ENCODE data around the gene ACTN1. TPM values are rescaled to one million over a fixed set of nuclear protein-coding genes. Genes with fewer than 3 reads are reported as not detected.

ACTN1 gene
- polyA plus RNA-seq, 1 of the 3 experiments (the other 2 are of a cell fraction), result 319 TPM

DNA sequence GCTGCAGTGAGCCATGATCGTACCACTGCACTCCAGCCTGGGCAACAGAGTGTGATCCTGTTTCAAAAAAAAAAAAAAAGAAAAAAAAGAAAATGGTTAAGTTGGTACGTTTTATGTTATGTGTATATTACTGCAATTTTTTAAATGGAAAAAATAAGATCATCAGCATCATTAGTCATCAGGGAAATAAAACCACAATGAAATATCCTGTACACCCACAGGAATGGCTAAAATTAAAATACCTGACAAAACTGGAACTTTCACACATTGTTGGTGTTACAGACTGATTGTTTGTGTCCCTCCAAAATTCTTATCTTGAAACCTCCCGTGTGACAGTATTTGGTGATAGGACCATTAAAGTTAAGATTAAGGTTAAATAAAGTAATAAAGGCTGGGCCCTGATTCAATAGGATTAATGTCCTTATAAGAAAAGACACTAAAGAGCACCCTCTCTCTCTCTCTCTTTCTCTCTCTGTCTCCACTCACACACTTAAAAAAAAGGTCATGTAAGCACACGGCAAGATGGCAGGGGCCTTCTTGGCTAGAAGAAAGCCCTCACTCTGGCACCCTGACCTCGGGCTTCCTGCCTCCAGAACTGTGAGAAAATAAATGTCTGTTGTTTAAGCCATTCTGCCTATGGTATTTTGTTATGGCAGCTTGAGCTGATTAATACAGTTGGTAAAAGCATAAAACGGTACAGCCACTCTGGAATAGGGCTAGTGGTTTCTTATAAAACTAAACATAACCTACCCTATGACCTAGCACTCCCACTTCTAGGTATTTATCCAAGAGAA is 137.9 kb downstream of the ACTN1 start:
- H3K4me1 ChIP-seq (ENCODE audit: control insufficient read depth in 1 of 2, insufficient read depth in 2 of 2, low read depth in 1 of 2, low read length in 1 of 2), result peaks cover 0 to 4% of the 10 kb centered on the region in 2 experiments; a peak in 2 of 4 replicates
- H3K27ac ChIP-seq (ENCODE audit: low read depth in 2 of 2, low read length in 1 of 2), result peak overlapping the region in 1 of 2 experiments; percentile 72; a peak in 2 of 4 replicates
- no peaks in the 10 kb centered on the region for H3K27me3 ChIP-seq (ENCODE audit: insufficient read depth)
- peak overlapping the region; percentile 37; the same call in 1 of the 2 replicates for H2AFZ ChIP-seq (ENCODE audit: low read depth)
- H3K36me3 ChIP-seq (replicated peaks in 1 of 2; ENCODE audit: control insufficient read depth in 1 of 2, insufficient read depth in 2 of 2, low read length in 1 of 2), result peaks cover 0 to 42% of the 10 kb centered on the region in 2 experiments
- H3K4me2 ChIP-seq, result no peak overlapping the region
- no peaks in the 10 kb centered on the region for H3K79me2 ChIP-seq (ENCODE audit: insufficient read depth)
- peaks cover 3% of the 10 kb centered on the region; the same call in 1 of the 2 replicates for H3K9me3 ChIP-seq
- POLR2A ChIA-PET, result no interaction called here
- TF ChIP-seq RCOR1 (IDR thresholded peaks at IDR 0.05; ENCODE audit: low read length), result no peak
- TF ChIP-seq ELF1 (IDR thresholded peaks at IDR 0.05), result no peak
- TF ChIP-seq, protein P1, sequence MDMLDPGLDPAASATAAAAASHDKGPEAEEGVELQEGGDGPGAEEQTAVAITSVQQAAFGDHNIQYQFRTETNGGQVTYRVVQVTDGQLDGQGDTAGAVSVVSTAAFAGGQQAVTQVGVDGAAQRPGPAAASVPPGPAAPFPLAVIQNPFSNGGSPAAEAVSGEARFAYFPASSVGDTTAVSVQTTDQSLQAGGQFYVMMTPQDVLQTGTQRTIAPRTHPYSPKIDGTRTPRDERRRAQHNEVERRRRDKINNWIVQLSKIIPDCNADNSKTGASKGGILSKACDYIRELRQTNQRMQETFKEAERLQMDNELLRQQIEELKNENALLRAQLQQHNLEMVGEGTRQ (IDR thresholded peaks at IDR 0.05; ENCODE audit: borderline replicate concordance, low read depth, low read length), result no peak
- TF ChIP-seq CHD2 (IDR thresholded peaks at IDR 0.05; ENCODE audit: low read length, partially characterized antibody), result no peak
- no peak for TF ChIP-seq TCF12 (IDR thresholded peaks at IDR 0.05)
- TF ChIP-seq TAF1 (IDR thresholded peaks at IDR 0.05; ENCODE audit: borderline replicate concordance, low read depth, low read length), result no peak
- TF ChIP-seq, protein P2, sequence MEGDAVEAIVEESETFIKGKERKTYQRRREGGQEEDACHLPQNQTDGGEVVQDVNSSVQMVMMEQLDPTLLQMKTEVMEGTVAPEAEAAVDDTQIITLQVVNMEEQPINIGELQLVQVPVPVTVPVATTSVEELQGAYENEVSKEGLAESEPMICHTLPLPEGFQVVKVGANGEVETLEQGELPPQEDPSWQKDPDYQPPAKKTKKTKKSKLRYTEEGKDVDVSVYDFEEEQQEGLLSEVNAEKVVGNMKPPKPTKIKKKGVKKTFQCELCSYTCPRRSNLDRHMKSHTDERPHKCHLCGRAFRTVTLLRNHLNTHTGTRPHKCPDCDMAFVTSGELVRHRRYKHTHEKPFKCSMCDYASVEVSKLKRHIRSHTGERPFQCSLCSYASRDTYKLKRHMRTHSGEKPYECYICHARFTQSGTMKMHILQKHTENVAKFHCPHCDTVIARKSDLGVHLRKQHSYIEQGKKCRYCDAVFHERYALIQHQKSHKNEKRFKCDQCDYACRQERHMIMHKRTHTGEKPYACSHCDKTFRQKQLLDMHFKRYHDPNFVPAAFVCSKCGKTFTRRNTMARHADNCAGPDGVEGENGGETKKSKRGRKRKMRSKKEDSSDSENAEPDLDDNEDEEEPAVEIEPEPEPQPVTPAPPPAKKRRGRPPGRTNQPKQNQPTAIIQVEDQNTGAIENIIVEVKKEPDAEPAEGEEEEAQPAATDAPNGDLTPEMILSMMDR (IDR thresholded peaks at IDR 0.05), result no peak
- TF ChIP-seq, protein P3, sequence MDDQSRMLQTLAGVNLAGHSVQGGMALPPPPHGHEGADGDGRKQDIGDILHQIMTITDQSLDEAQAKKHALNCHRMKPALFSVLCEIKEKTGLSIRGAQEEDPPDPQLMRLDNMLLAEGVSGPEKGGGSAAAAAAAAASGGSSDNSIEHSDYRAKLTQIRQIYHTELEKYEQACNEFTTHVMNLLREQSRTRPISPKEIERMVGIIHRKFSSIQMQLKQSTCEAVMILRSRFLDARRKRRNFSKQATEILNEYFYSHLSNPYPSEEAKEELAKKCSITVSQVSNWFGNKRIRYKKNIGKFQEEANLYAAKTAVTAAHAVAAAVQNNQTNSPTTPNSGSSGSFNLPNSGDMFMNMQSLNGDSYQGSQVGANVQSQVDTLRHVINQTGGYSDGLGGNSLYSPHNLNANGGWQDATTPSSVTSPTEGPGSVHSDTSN (IDR thresholded peaks at IDR 0.05), result no peak
- TF ChIP-seq POLR2AphosphoS5 (IDR thresholded peaks at IDR 0.05; ENCODE audit: low read depth, low read length), result no peak
- no peak for TF ChIP-seq GABPA (IDR thresholded peaks at IDR 0.05; ENCODE audit: low read depth)
- TF ChIP-seq RXRA (IDR thresholded peaks at IDR 0.05; ENCODE audit: borderline replicate concordance, low read depth), result no peak
- no peak for TF ChIP-seq RFX5 (IDR thresholded peaks at IDR 0.05; ENCODE audit: low read length)
- TF ChIP-seq JUND (IDR thresholded peaks at IDR 0.05), result no peak
- TF ChIP-seq, protein P4, sequence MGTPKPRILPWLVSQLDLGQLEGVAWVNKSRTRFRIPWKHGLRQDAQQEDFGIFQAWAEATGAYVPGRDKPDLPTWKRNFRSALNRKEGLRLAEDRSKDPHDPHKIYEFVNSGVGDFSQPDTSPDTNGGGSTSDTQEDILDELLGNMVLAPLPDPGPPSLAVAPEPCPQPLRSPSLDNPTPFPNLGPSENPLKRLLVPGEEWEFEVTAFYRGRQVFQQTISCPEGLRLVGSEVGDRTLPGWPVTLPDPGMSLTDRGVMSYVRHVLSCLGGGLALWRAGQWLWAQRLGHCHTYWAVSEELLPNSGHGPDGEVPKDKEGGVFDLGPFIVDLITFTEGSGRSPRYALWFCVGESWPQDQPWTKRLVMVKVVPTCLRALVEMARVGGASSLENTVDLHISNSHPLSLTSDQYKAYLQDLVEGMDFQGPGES (IDR thresholded peaks at IDR 0.05; ENCODE audit: low read depth, low read length), result no peak
- H3F3A ChIP-seq (replicated peaks; ENCODE audit: insufficient read depth), result peaks cover 20% of the 10 kb centered on the region
- 61% methylated on average over 6 of the region's 6 CpGs for WGBS (ENCODE audit: low lambda C conversion rate)
- no peaks in the 10 kb centered on the region for H4K20me1 ChIP-seq (ENCODE audit: insufficient read depth)
- DNase-seq, result no peak
- CTCF ChIA-PET, result interaction anchor here (0.9 kb wide), 1 partner anchor 266 kb away, joined by 3 read pairs; no protein-coding TSS in a partner anchor
- H3K9ac ChIP-seq, result no peak overlapping the region; the same call in 1 of the 2 replicates
- no peaks in the 10 kb centered on the region for H3K9me2 ChIP-seq
- no peak overlapping the region for H3K4me3 ChIP-seq (ENCODE audit: low read depth in 2 of 2, low read length in 1 of 2)
